HepG2 (cell line): ENCODE results near the gene OTOGL.

Experiments used
- BORCS8-MEF2B ChIP-seq: sonication (generic); formaldehyde crosslinking; IDR thresholded peaks from 2 replicates; pipeline ENCODE4 v1.8.0; 2022; ENCODE audit warnings: mild to moderate bottlenecking, missing genetic modification reagents
- CHD4 ChIP-seq: fragments of 200-600 bp; sonication (generic); IDR thresholded peaks from 2 replicates; pipeline ENCODE4 v1.7.0; 2017; ENCODE audit warnings: mild to moderate bottlenecking, low read length, borderline replicate concordance
- CTCF ChIP-seq: sonication (generic); formaldehyde crosslinking; IDR thresholded peaks from 2 replicates; pipeline ENCODE4 v1.5.0; 2020; ENCODE audit warnings: mild to moderate bottlenecking, missing genetic modification reagents, moderate library complexity
- HMGXB4 ChIP-seq, 2 experiments: sonication (generic) in 1 of 2; formaldehyde crosslinking in 1 of 2; IDR thresholded peaks; 2 replicates each; pipeline versions ENCODE4 v1.4.0 to v1.6.1; 2018 to 2020; ENCODE audit warnings: missing genetic modification reagents in 2 of 2, borderline replicate concordance in 1 of 2, low read depth in 1 of 2, mild to moderate bottlenecking in 1 of 2, missing biosample characterization in 1 of 2
- POLR2A ChIP-seq, 2 experiments: IDR thresholded peaks; 2 replicates each; pipeline ENCODE4 v1.6.1; 2011; ENCODE audit warnings: low read depth in 2 of 2, low read length in 2 of 2, mild to moderate bottlenecking in 1 of 2, moderate library complexity in 1 of 2; ENCODE audit not compliant: insufficient read depth in 1 of 2
- POLR2AphosphoS5 ChIP-seq: IDR thresholded peaks from 2 replicates; pipeline ENCODE4 v1.6.1; 2012; ENCODE audit warnings: low read depth, low read length
- PRDM15 ChIP-seq: sonication (generic); formaldehyde crosslinking; IDR thresholded peaks from 2 replicates; pipeline ENCODE4 v1.4.0; 2020; ENCODE audit warnings: missing genetic modification reagents
- RBAK ChIP-seq: sonication (generic); formaldehyde crosslinking; IDR thresholded peaks from 2 replicates; pipeline ENCODE4 v1.5.1; 2020; ENCODE audit warnings: mild to moderate bottlenecking, missing genetic modification reagents
- RELA ChIP-seq: sonication (generic); formaldehyde crosslinking; IDR thresholded peaks from 2 replicates; pipeline ENCODE4 v1.4.0; 2020; ENCODE audit warnings: missing genetic modification reagents
- REST ChIP-seq, 2 experiments: IDR thresholded peaks; 2 replicates each; pipeline ENCODE4 v1.6.1; 2011 to 2012; ENCODE audit warnings: low read length in 2 of 2, borderline replicate concordance in 1 of 2, low read depth in 1 of 2, mild to moderate bottlenecking in 1 of 2, moderate library complexity in 1 of 2
- ZBTB34 ChIP-seq: sonication (generic); formaldehyde crosslinking; IDR thresholded peaks from 2 replicates; pipeline ENCODE4 v1.8.0; 2022; ENCODE audit warnings: mild to moderate bottlenecking, missing genetic modification reagents
- ZFX ChIP-seq: sonication (generic); formaldehyde crosslinking; IDR thresholded peaks from 2 replicates; pipeline ENCODE4 v1.4.0; 2020; ENCODE audit warnings: mild to moderate bottlenecking, low read depth, missing genetic modification reagents, moderate library complexity
- TF ChIP-seq, protein P1 (sequence below), 2 experiments: sonication (generic) in 1 of 2; formaldehyde crosslinking in 1 of 2; IDR thresholded peaks; 2 replicates each; pipeline versions ENCODE4 v1.6.1 to v1.9.0; 2014 to 2022; ENCODE audit warnings: antibody characterized with exemption in 1 of 2, borderline replicate concordance in 1 of 2, inconsistent platforms in 1 of 2, low read depth in 1 of 2, missing genetic modification reagents in 1 of 2

GRCh38 chr12:80260269-80260668, 160.9 kb downstream of the OTOGL start:
- no peak for TF ChIP-seq CHD4
- no peak for TF ChIP-seq ZFX (CRISPR knock-in tag)
- no peak for TF ChIP-seq REST (IDR thresholded peaks at IDR 0.05; ENCODE audit: borderline replicate concordance in 1 of 2, low read depth in 1 of 2, low read length in 2 of 2)
- TF ChIP-seq BORCS8-MEF2B (CRISPR knock-in tag): no peak
- no peak for TF ChIP-seq HMGXB4 (CRISPR knock-in tag; IDR thresholded peaks at IDR 0.05; ENCODE audit: borderline replicate concordance in 1 of 2, low read depth in 1 of 2)
- no peak for TF ChIP-seq POLR2A (IDR thresholded peaks at IDR 0.05; ENCODE audit: insufficient read depth in 1 of 2, low read depth in 2 of 2, low read length in 2 of 2)
- no peak for TF ChIP-seq RBAK
- TF ChIP-seq POLR2AphosphoS5: no peak
- TF ChIP-seq CTCF (CRISPR knock-in tag): no peak
- TF ChIP-seq, protein P1, sequence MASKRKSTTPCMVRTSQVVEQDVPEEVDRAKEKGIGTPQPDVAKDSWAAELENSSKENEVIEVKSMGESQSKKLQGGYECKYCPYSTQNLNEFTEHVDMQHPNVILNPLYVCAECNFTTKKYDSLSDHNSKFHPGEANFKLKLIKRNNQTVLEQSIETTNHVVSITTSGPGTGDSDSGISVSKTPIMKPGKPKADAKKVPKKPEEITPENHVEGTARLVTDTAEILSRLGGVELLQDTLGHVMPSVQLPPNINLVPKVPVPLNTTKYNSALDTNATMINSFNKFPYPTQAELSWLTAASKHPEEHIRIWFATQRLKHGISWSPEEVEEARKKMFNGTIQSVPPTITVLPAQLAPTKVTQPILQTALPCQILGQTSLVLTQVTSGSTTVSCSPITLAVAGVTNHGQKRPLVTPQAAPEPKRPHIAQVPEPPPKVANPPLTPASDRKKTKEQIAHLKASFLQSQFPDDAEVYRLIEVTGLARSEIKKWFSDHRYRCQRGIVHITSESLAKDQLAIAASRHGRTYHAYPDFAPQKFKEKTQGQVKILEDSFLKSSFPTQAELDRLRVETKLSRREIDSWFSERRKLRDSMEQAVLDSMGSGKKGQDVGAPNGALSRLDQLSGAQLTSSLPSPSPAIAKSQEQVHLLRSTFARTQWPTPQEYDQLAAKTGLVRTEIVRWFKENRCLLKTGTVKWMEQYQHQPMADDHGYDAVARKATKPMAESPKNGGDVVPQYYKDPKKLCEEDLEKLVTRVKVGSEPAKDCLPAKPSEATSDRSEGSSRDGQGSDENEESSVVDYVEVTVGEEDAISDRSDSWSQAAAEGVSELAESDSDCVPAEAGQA (IDR thresholded peaks at IDR 0.05; ENCODE audit: low read depth): no peak
- TF ChIP-seq, protein P1 (CRISPR knock-in tag; IDR thresholded peaks at IDR 0.05; ENCODE audit: borderline replicate concordance): no peak
- TF ChIP-seq PRDM15 (CRISPR knock-in tag): no peak
- no peak for TF ChIP-seq ZBTB34 (CRISPR knock-in tag)
- TF ChIP-seq RELA (CRISPR knock-in tag): no peak
